ENCODE measurements around the gene ADSS1.

DNA sequence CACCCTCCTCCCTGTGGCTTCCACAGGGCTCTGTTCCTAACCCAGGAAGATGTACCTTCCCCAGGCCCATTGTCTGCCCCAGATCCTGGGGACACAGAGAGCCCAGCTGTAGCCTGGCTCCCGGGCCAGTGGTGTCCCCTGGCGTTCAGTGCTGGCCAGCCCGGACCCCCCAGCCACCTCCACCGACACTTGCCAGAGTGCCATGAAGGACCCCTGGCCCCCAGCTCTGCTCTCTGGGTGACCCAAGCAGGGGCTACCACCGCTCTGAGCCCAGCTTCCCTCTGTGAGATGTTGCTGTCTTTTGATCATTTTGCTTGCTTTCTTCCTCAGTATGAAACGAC lies 28.4 kb upstream of the ADSS1 start:
- TF ChIP-seq, protein P1, sequence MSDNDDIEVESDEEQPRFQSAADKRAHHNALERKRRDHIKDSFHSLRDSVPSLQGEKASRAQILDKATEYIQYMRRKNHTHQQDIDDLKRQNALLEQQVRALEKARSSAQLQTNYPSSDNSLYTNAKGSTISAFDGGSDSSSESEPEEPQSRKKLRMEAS (IDR thresholded peaks at IDR 0.05): no peak
- TF ChIP-seq, protein P2, sequence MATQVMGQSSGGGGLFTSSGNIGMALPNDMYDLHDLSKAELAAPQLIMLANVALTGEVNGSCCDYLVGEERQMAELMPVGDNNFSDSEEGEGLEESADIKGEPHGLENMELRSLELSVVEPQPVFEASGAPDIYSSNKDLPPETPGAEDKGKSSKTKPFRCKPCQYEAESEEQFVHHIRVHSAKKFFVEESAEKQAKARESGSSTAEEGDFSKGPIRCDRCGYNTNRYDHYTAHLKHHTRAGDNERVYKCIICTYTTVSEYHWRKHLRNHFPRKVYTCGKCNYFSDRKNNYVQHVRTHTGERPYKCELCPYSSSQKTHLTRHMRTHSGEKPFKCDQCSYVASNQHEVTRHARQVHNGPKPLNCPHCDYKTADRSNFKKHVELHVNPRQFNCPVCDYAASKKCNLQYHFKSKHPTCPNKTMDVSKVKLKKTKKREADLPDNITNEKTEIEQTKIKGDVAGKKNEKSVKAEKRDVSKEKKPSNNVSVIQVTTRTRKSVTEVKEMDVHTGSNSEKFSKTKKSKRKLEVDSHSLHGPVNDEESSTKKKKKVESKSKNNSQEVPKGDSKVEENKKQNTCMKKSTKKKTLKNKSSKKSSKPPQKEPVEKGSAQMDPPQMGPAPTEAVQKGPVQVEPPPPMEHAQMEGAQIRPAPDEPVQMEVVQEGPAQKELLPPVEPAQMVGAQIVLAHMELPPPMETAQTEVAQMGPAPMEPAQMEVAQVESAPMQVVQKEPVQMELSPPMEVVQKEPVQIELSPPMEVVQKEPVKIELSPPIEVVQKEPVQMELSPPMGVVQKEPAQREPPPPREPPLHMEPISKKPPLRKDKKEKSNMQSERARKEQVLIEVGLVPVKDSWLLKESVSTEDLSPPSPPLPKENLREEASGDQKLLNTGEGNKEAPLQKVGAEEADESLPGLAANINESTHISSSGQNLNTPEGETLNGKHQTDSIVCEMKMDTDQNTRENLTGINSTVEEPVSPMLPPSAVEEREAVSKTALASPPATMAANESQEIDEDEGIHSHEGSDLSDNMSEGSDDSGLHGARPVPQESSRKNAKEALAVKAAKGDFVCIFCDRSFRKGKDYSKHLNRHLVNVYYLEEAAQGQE (IDR thresholded peaks at IDR 0.05; ENCODE audit: low read depth): no peak
- TF ChIP-seq, protein P3, sequence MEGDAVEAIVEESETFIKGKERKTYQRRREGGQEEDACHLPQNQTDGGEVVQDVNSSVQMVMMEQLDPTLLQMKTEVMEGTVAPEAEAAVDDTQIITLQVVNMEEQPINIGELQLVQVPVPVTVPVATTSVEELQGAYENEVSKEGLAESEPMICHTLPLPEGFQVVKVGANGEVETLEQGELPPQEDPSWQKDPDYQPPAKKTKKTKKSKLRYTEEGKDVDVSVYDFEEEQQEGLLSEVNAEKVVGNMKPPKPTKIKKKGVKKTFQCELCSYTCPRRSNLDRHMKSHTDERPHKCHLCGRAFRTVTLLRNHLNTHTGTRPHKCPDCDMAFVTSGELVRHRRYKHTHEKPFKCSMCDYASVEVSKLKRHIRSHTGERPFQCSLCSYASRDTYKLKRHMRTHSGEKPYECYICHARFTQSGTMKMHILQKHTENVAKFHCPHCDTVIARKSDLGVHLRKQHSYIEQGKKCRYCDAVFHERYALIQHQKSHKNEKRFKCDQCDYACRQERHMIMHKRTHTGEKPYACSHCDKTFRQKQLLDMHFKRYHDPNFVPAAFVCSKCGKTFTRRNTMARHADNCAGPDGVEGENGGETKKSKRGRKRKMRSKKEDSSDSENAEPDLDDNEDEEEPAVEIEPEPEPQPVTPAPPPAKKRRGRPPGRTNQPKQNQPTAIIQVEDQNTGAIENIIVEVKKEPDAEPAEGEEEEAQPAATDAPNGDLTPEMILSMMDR (IDR thresholded peaks at IDR 0.05 in 2 of 3, conservative IDR thresholded peaks at IDR 0.05 in 1 of 3; ENCODE audit: borderline replicate concordance in 1 of 3, insufficient read depth in 1 of 3, low read depth in 2 of 3, low read length in 2 of 3): no peak
- no peak for TF ChIP-seq FOSL1 (IDR thresholded peaks at IDR 0.05; ENCODE audit: low read depth)
- no peak for TF ChIP-seq ZNF274 (IDR thresholded peaks at IDR 0.05; ENCODE audit: low read depth, low read length)
- TF ChIP-seq CBX3 (IDR thresholded peaks at IDR 0.05; ENCODE audit: low read depth): no peak
- TF ChIP-seq CEBPB (IDR thresholded peaks at IDR 0.05; ENCODE audit: low read depth): no peak
- no peak for TF ChIP-seq YY1 (IDR thresholded peaks at IDR 0.05; ENCODE audit: extremely low read depth, insufficient replicate concordance, low read depth, low read length)
- TF ChIP-seq, protein P4, sequence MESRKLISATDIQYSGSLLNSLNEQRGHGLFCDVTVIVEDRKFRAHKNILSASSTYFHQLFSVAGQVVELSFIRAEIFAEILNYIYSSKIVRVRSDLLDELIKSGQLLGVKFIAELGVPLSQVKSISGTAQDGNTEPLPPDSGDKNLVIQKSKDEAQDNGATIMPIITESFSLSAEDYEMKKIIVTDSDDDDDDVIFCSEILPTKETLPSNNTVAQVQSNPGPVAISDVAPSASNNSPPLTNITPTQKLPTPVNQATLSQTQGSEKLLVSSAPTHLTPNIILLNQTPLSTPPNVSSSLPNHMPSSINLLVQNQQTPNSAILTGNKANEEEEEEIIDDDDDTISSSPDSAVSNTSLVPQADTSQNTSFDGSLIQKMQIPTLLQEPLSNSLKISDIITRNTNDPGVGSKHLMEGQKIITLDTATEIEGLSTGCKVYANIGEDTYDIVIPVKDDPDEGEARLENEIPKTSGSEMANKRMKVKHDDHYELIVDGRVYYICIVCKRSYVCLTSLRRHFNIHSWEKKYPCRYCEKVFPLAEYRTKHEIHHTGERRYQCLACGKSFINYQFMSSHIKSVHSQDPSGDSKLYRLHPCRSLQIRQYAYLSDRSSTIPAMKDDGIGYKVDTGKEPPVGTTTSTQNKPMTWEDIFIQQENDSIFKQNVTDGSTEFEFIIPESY (IDR thresholded peaks at IDR 0.05; ENCODE audit: extremely low read depth, insufficient replicate concordance, low read length): no peak
- no peak for TF ChIP-seq POLR2AphosphoS5 (IDR thresholded peaks at IDR 0.05; ENCODE audit: low read depth, low read length)
- TF ChIP-seq EZH2 (IDR thresholded peaks at IDR 0.05): no peak
- no peak for TF ChIP-seq SIN3A (IDR thresholded peaks at IDR 0.05; ENCODE audit: low read depth)
- no peak for TF ChIP-seq EZH2phosphoT487 (IDR thresholded peaks at IDR 0.05; ENCODE audit: borderline replicate concordance)
